LNCaP clone FGC (cell line): ENCODE measurements around the gene PLOD3.

Experiments used
- DNase-seq: peaks from one replicate; pipeline ENCODE4 v3.0.0-alpha.2; 2011; ENCODE audit warnings: low read depth
- H3K4me3 ChIP-seq: 2 replicates; pipeline ENCODE4 v1.5.1; 2011; ENCODE audit warnings: mild to moderate bottlenecking, low read depth, low read length, control low read depth
- TF ChIP-seq, protein P1 (sequence below): IDR thresholded peaks from 2 replicates; pipeline ENCODE4 v1.5.1; 2012; ENCODE audit warnings: mild to moderate bottlenecking; ENCODE audit not compliant: control insufficient read depth, insufficient read depth; ENCODE audit errors: extremely low read depth

PLOD3 gene

DNA sequence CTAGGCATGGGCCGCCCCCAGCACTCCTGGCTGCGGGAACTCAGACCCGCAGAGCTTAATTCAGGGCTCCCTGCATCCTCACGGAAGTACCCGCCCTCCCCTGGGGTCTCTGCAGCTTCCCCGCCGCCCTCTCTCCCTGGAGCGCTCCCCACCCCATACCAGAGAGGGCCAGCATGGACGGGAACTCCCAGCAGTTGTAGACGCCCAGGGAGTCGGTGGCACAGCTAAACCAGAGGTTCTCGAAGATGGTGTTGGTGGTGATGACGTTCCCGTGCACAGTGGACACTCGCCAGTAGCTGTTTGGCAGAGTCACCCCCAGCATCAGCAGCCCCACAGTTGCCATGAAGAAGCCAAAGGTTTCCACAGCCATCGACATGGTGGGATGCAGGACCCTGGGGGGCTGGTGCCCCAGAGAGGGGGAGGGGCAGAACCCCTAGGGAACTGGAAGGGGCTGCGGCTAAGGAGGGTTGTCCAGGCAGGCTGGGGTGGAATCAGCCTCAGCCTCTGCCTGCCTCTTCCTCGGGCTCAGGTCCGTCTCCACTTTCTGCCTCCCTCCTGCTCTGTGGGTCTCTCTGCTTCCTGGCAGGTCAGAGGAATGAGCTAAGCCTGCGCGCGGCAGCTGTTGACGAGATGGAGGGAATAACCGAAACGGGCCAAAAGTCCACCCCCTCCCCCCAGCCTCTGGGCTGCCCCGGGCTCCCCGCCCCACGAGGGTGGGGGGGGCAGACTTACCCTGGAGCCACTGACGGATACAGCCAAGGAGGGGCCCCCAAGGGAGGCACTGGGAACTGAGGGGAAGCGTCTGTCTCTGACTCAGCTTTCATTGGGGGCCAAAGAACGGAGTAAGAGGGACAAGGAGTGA is 20.1 kb upstream of the PLOD3 start, which contains the start of gene CLDN15:
Gene CLDN15 (minus strand): TSS at position 597 of the 862 bp plus-strand sequence. CDS start 221 bp downstream, at position 376.
- no peak for DNase-seq
- H3K4me3 ChIP-seq, result no peak within 1 kb of the TSS
- TF ChIP-seq, protein P1, sequence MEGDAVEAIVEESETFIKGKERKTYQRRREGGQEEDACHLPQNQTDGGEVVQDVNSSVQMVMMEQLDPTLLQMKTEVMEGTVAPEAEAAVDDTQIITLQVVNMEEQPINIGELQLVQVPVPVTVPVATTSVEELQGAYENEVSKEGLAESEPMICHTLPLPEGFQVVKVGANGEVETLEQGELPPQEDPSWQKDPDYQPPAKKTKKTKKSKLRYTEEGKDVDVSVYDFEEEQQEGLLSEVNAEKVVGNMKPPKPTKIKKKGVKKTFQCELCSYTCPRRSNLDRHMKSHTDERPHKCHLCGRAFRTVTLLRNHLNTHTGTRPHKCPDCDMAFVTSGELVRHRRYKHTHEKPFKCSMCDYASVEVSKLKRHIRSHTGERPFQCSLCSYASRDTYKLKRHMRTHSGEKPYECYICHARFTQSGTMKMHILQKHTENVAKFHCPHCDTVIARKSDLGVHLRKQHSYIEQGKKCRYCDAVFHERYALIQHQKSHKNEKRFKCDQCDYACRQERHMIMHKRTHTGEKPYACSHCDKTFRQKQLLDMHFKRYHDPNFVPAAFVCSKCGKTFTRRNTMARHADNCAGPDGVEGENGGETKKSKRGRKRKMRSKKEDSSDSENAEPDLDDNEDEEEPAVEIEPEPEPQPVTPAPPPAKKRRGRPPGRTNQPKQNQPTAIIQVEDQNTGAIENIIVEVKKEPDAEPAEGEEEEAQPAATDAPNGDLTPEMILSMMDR, result no peak

DNA sequence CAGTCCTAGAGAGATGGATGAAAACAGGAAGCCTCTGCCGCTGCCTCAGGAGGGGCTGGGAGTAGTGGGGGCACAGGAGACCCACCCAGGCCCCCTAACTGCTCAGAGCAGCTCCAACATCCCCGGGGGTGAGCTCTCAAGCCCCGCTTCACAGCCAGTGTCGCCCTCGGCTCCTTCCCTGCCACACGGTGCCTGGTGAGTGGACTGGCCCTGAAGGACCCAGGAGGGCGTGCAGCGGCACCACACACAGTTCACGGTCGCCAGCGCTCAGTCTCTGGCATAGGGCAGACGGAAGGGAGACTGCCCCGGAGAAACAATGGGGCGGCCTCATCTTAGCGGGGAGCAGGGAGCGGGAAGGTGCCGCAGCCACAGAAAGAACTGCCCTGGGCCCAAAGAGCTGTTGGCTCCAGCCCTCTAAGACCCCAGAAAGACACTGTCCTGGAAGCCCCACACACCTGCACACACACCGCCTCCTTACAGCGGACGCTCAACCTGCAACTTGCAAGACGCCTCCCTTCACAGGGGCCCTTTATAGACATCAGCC is 19.0 kb upstream of the PLOD3 start:
- no peak for DNase-seq
- H3K4me3 ChIP-seq, result no peak overlapping the region
- TF ChIP-seq, protein P1, result no peak

DNA sequence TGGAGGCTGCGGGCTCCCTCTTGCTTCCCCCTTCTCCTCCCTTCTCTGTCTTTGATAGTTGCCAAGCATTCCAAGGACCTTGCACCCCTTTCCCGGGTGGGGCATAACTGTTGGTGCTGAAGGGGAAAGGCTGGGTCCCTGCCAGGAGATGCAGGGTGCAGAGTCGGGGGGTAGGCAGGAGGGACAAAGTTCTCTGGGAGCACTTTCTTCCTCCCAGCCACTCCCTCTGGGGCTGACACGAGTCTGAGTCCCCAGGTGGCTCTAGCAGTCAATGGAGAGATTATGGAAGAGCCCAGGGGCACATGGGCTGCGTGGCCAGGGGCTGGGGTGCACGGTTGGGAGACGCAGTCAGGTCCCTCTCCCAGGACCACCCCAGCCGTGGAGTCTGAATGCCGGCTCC is 18.1 kb upstream of the PLOD3 start:
- TF ChIP-seq, protein P1, result no peak
- DNase-seq, result no peak
- H3K4me3 ChIP-seq, result no peak overlapping the region

DNA sequence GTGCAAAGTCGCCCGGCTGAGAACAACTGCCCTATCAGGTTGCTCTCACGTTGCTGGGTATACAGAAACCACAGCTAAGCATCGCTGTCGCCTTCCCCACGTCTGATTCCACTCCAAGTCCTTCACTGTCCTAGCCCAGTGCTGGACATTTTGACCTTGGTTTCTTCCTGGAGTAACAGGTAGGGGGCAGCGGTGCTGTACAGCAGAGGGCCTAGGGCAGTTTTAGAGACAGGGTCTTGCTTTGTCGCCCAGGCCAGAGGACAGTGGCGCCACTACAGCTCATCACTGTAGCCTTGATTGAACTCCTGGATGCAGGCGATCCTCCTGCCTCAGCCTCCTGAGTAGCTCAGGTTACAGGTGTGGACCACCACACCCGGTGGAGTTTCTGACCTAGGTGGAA is 17.7 kb upstream of the PLOD3 start:
- no peak overlapping the region for H3K4me3 ChIP-seq
- no peak for DNase-seq
- TF ChIP-seq, protein P1, result 0 out of 2 replicates have a peak, but pooled peaks have one; percentile 24

DNA sequence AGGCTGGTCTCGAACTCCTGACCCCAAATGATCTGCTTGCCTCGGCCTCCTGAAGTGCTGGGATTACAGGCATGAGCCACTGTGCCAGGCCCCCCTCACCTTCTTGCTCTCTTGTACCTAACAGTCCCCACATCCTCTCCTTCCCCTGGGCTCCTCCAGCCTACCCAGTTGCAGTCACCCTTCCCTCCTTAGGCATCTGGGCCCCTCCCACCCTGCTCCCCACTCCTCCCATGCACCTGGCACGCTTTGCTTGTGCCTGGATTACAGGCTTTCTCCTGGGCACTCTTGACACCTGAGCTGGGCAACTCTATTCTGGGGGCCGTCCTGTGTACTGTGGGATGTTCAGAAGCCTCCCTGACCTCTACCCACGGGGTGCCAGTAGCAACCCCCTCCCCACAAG is 17.3 kb upstream of the PLOD3 start:
- DNase-seq, result no peak
- TF ChIP-seq, protein P1, result no peak
- H3K4me3 ChIP-seq, result no peak overlapping the region

DNA sequence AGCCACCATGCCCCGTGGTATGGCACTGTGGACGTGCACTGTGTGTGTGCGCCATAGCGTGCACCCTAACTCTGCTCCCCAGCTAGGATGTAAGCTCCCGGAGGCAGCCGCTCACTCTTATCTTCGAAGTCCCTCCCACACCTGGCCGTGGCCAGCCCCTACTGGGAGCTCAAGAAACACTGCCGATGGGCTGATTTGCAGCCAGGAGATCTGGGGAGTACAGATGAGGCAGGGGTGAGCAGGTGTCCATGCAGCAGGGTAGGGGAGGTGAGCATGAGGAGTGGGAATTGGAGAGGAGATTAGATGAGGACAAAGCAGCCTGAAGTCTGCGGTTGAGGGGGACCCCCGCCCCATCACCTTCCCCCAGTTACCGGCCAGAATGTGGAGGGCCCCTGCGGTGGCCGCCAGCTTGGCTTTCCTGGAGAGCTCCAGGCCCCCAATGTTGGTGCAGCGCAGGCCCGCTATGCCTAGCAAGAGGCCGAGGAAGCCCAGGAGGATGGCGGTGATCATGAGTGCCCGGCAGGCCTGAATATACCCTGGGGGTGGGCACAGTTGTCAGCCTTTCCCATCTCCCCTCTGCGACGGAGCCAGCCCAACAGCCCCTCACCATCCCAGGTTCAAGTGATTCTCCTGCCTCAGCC is 16.6 kb upstream of the PLOD3 start:
- TF ChIP-seq, protein P1, result no peak
- H3K4me3 ChIP-seq, result no peak overlapping the region
- DNase-seq, result no peak
